Measurements from ENCODE around the gene DTX4.

The DTX4 gene

DNA sequence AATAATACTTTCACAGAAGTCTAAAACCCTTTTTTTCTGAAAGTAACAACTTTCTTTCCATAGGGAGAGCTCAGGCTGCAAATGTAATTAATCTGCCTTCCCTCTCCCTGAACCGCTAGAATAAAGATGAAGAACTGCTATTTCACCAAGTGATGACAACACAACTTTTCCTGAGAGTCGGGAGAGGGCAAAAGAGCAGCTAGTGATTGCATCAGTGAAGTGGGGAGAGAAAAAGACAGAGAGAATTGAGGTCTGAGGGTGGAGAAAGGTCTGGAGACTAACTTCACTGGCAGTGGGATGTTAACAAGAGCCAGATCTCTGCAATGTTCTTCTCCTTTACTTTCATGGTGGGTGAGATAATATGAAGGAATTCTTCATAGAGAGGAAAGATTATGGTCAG is 51.7 kb downstream of the DTX4 start:
- ChIA-PET POLR2A (ENCODE audit: low non-redundant PET) (no interaction called here), CTCF (interaction anchor here (0.5 kb wide), 1 partner anchor 701 kb away, joined by 3 read pairs; no protein-coding TSS in a partner anchor)
- no peak for DNase-seq (ENCODE audit: low spot score)
- no peak overlapping the region for H3K27ac ChIP-seq
- TF ChIP-seq, protein P1, sequence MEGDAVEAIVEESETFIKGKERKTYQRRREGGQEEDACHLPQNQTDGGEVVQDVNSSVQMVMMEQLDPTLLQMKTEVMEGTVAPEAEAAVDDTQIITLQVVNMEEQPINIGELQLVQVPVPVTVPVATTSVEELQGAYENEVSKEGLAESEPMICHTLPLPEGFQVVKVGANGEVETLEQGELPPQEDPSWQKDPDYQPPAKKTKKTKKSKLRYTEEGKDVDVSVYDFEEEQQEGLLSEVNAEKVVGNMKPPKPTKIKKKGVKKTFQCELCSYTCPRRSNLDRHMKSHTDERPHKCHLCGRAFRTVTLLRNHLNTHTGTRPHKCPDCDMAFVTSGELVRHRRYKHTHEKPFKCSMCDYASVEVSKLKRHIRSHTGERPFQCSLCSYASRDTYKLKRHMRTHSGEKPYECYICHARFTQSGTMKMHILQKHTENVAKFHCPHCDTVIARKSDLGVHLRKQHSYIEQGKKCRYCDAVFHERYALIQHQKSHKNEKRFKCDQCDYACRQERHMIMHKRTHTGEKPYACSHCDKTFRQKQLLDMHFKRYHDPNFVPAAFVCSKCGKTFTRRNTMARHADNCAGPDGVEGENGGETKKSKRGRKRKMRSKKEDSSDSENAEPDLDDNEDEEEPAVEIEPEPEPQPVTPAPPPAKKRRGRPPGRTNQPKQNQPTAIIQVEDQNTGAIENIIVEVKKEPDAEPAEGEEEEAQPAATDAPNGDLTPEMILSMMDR (conservative IDR thresholded peaks at IDR 0.05; ENCODE audit: low read depth), result no peak

DNA sequence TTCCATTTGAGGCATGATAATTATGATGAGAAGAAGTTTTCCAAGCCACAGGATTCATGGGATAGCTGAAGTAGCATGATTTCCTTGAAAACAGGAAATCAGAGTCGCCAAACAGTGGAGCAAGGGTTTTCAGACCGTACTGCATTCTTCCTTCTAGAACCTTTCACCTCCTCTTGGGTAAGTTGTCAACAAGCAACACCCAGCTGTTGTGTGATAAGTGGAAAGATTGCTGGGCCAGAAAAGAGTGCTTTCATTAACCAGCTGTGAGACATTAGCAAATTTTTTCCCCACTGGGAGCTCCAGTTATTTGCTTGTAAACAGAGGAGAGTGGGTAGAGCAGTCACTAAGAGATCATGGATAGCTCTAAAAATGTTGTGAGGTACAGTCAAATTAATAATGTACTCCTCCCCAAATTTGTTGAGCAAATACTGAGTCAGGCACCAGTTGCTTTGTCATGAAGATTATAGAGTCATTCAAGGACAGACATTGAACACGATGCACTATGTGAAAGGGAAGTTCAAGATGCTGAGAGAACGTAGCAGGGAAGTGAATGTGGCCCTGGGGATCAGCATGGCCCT is 52.5 kb downstream of the DTX4 start:
- TF ChIP-seq, protein P1 (conservative IDR thresholded peaks at IDR 0.05; ENCODE audit: low read depth), result no peak
- CTCF ChIA-PET, result interaction anchor here (0.6 kb wide), 1 partner anchor 84 kb away, joined by 3 read pairs; no protein-coding TSS in a partner anchor
- POLR2A ChIA-PET (ENCODE audit: low non-redundant PET), result no interaction called here
- DNase-seq (ENCODE audit: low spot score), result no peak
- H3K27ac ChIP-seq, result no peak overlapping the region

DNA sequence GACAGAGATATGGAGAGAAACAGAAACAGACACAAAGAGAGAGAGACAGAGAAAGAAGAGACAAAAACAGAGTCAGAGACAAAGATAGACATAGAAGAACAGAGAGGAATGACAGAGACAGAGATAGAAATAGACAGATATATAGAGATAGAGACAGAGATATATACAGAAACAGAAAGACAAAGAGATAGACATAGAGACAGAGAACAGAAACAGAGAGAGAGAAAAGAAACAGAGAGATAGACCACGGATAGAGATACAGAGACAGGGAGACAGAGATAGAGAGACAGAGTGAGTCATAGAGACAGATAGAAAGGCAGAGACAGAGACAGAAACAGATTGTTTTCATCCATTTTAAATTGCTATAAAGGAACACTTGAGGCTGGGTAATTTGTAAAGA is 53.1 kb downstream of the DTX4 start:
- H3K27ac ChIP-seq, result no peak overlapping the region
- ChIA-PET CTCF (no interaction called here), POLR2A (ENCODE audit: low non-redundant PET) (no interaction called here)
- DNase-seq (ENCODE audit: low spot score), result no peak
- TF ChIP-seq, protein P1 (conservative IDR thresholded peaks at IDR 0.05; ENCODE audit: low read depth), result no peak

DNA sequence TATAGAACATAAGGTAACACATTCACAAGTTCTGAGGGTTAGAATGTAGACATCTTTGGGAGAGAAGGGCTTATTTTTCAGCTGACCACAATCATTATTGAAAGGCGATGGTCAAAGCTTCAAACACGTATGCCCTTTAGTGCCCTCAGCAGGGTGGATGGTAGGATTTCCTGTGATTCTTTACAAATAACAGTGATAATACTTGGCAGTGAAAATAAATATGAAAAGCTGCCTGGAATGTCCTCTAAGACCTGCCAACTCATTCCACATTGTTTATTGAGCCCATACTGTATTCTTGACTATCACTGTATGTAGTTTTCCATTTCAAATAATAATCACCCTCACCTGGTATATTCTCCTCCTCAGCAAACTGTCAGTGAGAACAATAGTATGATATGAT is 54.5 kb downstream of the DTX4 start:
- DNase-seq (ENCODE audit: low spot score), result no peak
- H3K27ac ChIP-seq, result no peak overlapping the region
- CTCF ChIA-PET, result no interaction called here
- TF ChIP-seq, protein P1 (conservative IDR thresholded peaks at IDR 0.05; ENCODE audit: low read depth), result no peak
- POLR2A ChIA-PET (ENCODE audit: low non-redundant PET), result no interaction called here

DNA sequence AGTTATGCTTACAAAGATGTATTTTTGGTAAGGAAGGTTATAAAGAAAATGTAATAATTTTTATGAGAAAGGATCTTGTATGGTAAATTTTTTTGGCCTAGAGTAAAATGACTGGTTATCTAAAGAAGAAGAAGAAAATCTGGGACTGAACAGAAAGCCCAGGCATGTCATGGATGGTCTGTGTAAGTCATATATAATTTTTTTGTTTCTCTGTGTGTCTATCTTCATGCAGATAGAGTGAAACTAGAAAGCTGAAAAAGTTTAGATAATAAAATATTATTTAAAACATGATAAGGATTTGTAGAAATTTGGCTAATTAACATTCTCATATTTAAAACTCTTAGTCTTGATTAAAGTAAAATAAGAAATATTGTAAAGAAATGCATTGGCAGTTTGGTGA is 68.4 kb downstream of the DTX4 start:
- TF ChIP-seq, protein P1 (conservative IDR thresholded peaks at IDR 0.05; ENCODE audit: low read depth), result no peak
- no peak for DNase-seq (ENCODE audit: low spot score)
- POLR2A ChIA-PET (ENCODE audit: low non-redundant PET), result no interaction called here
- CTCF ChIA-PET, result no interaction called here
- H3K27ac ChIP-seq, result no peak overlapping the region

DNA sequence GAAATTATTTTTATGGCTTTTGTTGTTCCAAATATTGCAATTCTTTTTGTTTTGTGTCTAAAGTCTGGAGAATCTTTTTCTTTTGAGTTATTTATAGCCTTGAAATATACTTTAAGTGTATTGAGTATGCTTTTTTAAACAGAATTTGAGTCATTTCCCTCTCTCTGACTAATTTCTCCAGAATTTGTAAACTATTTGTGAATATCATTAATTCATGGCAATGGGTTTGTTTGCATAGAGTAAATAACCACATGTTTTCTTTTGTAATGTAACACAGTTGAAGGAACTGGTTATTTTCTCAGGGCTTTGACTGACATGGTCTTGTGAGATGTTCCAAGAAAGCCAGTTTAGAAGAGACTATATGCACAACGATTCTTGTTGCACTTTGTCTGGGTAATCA is 71.7 kb downstream of the DTX4 start:
- no peak overlapping the region for H3K27ac ChIP-seq
- ChIA-PET CTCF (no interaction called here), POLR2A (ENCODE audit: low non-redundant PET) (no interaction called here)
- no peak for DNase-seq (ENCODE audit: low spot score)
- TF ChIP-seq, protein P1 (conservative IDR thresholded peaks at IDR 0.05; ENCODE audit: low read depth), result no peak
